GM19324 (cell line): ENCODE measurements around the gene WWOX.

ENCODE experiments used
- ATAC-seq: cut with Tn5 transposase; IDR thresholded peaks from one replicate; pipeline ENCODE4 v1.9.1; 2021; ENCODE audit warnings: mild to moderate bottlenecking, moderate library complexity; ENCODE audit not compliant: unreplicated experiment, low FRiP score

The WWOX gene

GRCh38 chr16:78735337-78735736 is 635.9 kb downstream of the WWOX start:
- ATAC-seq = no peak

DNA sequence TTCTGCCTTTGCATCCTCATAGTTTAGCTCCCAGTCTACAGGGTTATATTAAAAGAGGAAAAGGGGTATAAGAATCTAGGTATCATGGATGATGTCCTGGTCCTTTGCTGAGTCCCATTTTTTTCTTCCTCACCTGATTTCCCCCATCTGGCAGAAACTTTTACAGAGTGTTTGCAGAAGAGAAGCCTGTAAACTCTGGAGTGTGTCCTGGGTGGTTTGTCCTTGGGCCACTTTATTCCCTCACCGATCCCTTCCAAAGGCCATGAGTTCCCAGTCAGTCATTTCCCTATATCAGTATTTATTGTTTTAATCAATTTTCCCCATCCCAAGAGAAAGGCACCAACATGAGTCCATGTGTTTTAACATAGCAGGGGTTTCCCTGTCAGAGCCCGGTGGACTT is 638.2 kb downstream of the WWOX start:
- no peak for ATAC-seq

DNA sequence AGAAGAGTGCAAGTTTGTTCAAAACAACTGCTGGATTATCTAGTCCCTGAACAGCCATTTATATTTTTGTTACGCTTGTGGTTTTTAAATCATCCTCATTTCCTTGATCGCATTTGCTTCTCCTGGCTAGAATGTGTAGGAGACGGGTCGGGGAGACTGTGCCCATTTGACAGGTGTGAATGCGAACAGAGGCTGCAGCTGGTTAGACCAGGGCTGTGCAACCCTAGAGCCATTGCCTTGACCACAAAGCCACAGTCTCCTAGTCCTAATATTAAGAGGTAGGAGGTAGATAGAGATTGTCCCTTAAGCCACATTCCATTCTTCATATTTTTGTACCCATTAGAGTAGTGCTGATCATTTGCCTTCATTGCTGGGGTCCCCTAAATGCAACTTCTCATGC is 639.1 kb downstream of the WWOX start:
- no peak for ATAC-seq

- ATAC-seq = no peak
These were observed 640.8 kb downstream of the WWOX start for GRCh38 chr16:78740269-78740668.

GRCh38 chr16:78742501-78743283 is 643.2 kb downstream of the WWOX start:
- peak; percentile 96 for ATAC-seq

DNA sequence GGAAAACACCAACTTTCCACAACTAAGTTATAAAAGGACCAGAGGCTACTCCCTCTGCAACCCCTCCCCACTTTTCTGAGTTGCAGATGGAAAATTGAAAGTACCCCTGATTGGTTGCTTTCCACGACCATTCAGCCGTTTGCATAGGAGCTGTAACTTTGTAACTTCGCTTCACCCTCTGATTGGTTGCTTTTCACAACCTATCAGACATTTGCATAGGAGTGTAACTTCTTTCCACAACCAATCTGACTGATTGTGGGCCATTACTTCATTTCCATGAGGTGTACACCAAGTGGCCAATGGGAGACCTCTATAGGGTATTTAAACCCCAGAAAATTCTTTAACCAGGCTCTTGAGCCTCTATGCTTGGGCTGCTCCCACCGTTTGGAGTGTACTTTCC is 644.1 kb downstream of the WWOX start:
- ATAC-seq = no peak

- no peak for ATAC-seq
These were observed 644.6 kb downstream of the WWOX start for GRCh38 chr16:78744099-78744498.

DNA sequence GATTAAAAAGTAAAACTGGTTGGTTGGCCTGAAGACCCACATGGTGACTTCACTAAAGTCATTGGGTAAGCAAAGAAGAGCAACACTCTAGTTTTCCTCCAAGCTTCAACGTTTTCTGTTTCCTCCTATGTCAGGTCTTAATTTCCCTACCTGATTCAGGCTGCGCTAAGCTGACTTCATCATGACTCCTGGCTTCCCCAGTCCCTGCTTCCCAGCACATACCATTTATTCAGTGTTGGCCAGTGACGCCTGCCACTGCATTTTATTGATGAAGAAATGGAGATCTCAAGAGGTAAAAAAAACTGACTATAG is 645.3 kb downstream of the WWOX start:
- no peak for ATAC-seq

DNA sequence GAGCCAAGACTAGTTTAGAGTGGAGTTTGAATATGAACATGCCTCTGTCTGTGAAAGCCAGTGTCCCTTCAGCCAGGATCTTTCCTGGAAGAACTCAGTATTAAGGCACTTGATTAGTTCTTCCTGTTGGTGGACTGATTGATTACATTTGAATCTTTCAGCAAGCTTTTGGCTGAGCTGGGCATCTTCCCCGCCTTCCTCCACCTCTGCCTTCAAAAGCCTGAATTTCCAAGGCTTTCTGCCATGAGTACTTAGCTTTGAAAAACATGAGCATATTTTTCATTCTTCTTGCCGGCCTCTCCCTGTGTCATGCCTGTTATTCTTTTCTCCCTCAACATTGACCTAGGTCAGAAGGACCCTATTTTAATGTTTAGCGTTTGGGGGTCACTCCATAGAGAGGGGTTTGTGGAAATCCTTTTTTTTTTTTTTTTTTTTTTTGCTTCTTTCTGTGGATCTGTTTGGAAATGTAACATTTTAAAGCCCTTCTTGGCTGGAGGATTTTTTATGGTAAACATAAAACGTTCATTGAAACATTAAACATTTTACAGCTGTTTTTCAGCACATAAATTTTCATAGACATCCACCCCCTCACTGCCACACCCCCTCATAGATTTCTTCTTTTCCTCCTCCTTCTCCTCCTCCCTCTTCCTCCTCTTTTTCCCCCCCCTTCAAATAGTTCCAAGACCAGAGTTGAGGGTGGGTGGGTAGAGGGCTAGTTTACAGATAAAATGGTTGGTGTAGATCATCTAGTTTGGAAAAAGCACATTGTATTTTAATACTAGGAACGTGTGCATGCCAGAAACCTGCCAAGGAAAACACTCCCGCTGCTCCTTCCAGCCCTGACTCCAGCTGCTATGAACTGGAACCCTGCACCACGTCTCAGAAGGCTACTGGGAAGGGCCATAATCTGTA is 645.9 kb downstream of the WWOX start:
- no peak for ATAC-seq

GRCh38 chr16:78746718-78747117 is 647.3 kb downstream of the WWOX start:
- no peak for ATAC-seq

- no peak for ATAC-seq
These were observed 648.9 kb downstream of the WWOX start for GRCh38 chr16:78748220-78748929.

DNA sequence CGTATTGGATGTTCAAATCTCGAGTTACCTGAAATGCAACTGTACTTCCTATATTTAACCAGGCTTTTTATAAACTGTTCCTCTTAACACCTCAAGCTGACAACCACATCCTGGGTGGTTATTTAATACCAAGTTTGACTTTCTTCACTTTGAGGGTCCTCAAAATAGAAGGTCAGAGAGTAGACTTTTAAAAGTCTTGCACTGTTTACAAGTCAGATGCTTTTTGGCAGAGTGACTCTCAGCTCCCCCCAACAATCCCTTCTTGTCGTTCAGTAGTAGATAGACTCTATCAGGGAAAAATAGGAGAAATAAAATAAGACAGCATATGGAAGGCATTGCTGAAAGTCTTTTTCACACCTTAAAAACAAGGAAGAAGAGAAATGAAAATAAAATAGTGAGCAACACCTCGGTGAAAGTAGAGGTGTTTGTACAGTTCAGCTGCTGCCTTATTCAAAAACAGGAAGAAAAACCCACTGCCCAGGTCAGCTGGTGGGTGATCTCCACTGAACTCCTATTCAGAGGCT is 650.4 kb downstream of the WWOX start:
- peak; percentile 76 for ATAC-seq

GRCh38 chr16:78750611-78751010 is 651.2 kb downstream of the WWOX start:
- ATAC-seq = no peak

GRCh38 chr16:78751601-78752000 is 652.1 kb downstream of the WWOX start:
- no peak for ATAC-seq

DNA sequence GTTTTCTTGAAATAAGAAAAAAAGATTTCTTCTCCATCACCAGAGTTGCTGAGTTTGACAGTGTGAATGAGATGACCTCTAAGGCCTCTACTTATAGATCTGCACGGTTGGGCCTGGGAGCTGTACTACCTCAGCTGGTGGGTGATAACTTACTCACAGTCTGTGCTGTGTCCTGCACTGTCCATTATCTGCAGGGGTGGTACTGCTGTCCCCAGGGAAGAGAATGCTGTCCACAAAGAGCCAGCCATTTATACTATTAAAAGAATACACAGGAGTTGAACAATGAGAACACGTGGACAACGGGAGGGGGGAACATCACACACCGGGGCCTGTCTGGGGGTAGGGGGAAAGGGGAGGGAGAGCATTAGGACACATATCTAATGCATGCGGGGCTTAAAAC is 655.3 kb downstream of the WWOX start:
- no peak for ATAC-seq

DNA sequence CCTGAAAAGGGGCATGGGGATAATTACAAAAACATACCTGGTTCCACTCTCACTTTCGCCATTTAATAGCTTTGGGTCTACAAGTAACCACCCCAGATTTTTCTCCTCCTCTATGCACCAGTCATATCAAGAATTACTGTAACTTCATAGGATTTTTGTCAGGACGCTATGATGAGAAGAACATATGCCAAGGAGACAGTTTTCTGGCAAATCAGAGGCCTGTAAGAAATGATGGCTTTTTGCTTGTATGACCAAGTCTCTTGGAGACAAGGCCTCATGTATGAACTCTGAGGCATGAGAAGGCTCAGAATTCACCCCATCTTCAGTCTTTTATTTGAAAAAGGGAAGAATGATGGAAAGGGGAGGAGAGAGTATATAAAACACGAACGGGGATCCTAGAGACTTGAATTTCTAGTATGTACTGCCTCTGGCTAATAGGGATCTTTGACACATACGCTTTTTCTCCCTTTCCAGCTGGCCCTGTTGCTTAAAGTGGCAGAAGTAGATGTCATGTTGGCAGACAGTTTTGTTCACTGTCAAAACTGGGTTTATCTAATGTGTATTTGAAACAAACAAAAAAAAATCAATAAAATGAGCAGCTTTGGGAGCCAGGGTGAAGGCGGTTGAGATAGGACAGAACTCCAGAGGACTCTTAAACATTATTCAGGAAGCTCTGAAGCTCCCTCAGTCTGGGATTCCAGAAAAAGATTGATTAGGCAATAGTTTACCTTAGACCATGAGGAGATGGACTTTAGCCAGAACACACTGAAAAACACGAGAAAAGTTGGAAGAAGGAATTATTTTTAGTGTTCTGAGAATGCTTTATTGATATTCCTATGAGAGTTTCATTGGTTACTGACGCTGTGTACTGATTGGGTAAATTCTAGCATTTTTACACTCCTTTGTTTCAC is 656.6 kb downstream of the WWOX start:
- no peak for ATAC-seq

DNA sequence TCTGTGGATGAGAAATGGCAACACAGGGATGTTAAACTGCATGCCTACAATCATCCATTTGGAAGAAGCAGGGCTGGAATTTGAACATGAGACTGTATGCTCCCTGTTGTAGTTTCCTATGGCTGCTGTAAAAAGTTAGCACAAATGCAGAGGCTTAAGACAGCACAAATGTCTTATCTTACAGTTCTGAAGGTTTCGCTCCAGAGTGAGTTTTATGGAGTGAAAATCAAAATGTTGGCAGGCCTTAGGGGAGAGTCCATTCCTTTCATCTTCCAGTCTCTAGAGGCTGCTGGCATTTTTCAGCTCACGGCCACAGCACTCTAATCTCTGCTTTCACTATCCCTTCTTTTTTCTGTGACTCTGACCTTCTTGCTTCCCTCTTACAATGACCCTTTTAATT is 660.1 kb downstream of the WWOX start:
- no peak for ATAC-seq

- ATAC-seq = no peak
These were observed 661.2 kb downstream of the WWOX start for GRCh38 chr16:78760611-78761010.

GRCh38 chr16:78761427-78761826 is 662.0 kb downstream of the WWOX start:
- ATAC-seq = no peak

DNA sequence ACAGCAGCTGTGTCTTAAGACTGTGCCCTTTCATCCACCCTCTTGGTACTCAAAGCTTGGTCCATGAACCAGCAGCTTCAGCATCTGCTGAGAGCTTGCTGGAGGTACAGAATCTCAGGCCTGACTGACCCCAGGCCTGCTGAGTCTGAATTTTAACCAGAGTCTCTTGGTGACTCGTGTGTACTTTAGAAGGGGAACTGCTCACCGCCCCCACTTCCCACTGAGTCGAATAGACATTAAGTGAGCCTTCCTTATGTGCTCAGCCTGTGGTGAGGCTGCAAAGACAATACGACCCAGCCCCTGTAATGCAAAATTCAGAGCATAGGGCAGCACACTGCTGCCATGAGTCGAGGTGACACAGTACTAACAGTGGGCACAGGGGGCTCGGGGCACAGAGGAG is 662.8 kb downstream of the WWOX start:
- ATAC-seq = no peak
